ENCODE data around the gene IDUA.

The IDUA gene

GRCh38 chr4:947491-947971 lies 39.3 kb upstream of the IDUA start:
- ChIA-PET POLR2A (no interaction called here), CTCF (no interaction called here)
- no peak overlapping the region for H3K4me3 ChIP-seq (ENCODE audit: low read depth, low read length)
- no peak for TF ChIP-seq CTCF (IDR thresholded peaks at IDR 0.05; ENCODE audit: insufficient read depth, low read length, missing control alignments)
- no peak for DNase-seq (ENCODE audit: low read depth, low spot score)

- TF ChIP-seq CTCF (IDR thresholded peaks at IDR 0.05; ENCODE audit: insufficient read depth, low read length, missing control alignments) = no peak
- POLR2A ChIA-PET = no interaction called here
- DNase-seq (ENCODE audit: low read depth, low spot score) = no peak
- CTCF ChIA-PET = no interaction called here
- no peak overlapping the region for H3K4me3 ChIP-seq (ENCODE audit: low read depth, low read length)
These were observed 38.5 kb upstream of the IDUA start for GRCh38 chr4:948101-948935.

- POLR2A ChIA-PET = no interaction called here
These were observed 37.9 kb upstream of the IDUA start for GRCh38 chr4:948936-949300.

GRCh38 chr4:949656-950055 lies 37.2 kb upstream of the IDUA start:
- H3K4me3 ChIP-seq (ENCODE audit: low read depth, low read length) = no peak overlapping the region
- CTCF ChIA-PET = no interaction called here
- TF ChIP-seq CTCF (IDR thresholded peaks at IDR 0.05; ENCODE audit: insufficient read depth, low read length, missing control alignments) = no peak
- DNase-seq (ENCODE audit: low read depth, low spot score) = no peak
- POLR2A ChIA-PET = no interaction called here

More at GRCh38 chr4:948936-949300, 37.9 kb upstream of the IDUA start:
- CTCF ChIA-PET = no interaction called here
- no peak for TF ChIP-seq CTCF (IDR thresholded peaks at IDR 0.05; ENCODE audit: insufficient read depth, low read length, missing control alignments)
- H3K4me3 ChIP-seq (ENCODE audit: low read depth, low read length) = no peak overlapping the region
- DNase-seq (ENCODE audit: low read depth, low spot score) = no peak

GRCh38 chr4:950136-951020 lies 36.5 kb upstream of the IDUA start:
- H3K4me3 ChIP-seq (ENCODE audit: low read depth, low read length) = no peak overlapping the region
- ChIA-PET POLR2A (no interaction called here), CTCF (no interaction called here)
- no peak for TF ChIP-seq CTCF (IDR thresholded peaks at IDR 0.05; ENCODE audit: insufficient read depth, low read length, missing control alignments)
- DNase-seq (ENCODE audit: low read depth, low spot score) = no peak

GRCh38 chr4:951186-951585 lies 35.7 kb upstream of the IDUA start:
- DNase-seq (ENCODE audit: low read depth, low spot score) = no peak
- H3K4me3 ChIP-seq (ENCODE audit: low read depth, low read length) = no peak overlapping the region
- ChIA-PET CTCF (no interaction called here), POLR2A (no interaction called here)
- no peak for TF ChIP-seq CTCF (IDR thresholded peaks at IDR 0.05; ENCODE audit: insufficient read depth, low read length, missing control alignments)
